Measurements from ENCODE around the gene ZNF521.

- TF ChIP-seq, protein P1, sequence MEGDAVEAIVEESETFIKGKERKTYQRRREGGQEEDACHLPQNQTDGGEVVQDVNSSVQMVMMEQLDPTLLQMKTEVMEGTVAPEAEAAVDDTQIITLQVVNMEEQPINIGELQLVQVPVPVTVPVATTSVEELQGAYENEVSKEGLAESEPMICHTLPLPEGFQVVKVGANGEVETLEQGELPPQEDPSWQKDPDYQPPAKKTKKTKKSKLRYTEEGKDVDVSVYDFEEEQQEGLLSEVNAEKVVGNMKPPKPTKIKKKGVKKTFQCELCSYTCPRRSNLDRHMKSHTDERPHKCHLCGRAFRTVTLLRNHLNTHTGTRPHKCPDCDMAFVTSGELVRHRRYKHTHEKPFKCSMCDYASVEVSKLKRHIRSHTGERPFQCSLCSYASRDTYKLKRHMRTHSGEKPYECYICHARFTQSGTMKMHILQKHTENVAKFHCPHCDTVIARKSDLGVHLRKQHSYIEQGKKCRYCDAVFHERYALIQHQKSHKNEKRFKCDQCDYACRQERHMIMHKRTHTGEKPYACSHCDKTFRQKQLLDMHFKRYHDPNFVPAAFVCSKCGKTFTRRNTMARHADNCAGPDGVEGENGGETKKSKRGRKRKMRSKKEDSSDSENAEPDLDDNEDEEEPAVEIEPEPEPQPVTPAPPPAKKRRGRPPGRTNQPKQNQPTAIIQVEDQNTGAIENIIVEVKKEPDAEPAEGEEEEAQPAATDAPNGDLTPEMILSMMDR (IDR thresholded peaks at IDR 0.05; ENCODE audit: low read depth, low read length), result no peak
- TF ChIP-seq MAX (IDR thresholded peaks at IDR 0.05; ENCODE audit: low read depth, low read length), result no peak
- no peak for TF ChIP-seq POLR2A (IDR thresholded peaks at IDR 0.05; ENCODE audit: extremely low read depth, insufficient read length)
- TF ChIP-seq MYC (IDR thresholded peaks at IDR 0.05; ENCODE audit: low read depth, low read length), result no peak
These were observed 225.2 kb downstream of the ZNF521 start for GRCh38 chr18:25126751-25127150.
